Stimulated activated CD8-positive, alpha-beta memory T cell treated with anti-CD3 and anti-CD28 coated beads, Interleukin-4, amount 100 ng/mL, for 24 hours (primary cell): ENCODE results near the gene KLHDC4.
"Not testable (repeated sequence)": the region's sequence is repeated elsewhere in the genome, so short reads cannot be mapped to it uniquely, and the experiment has no call there.

ENCODE experiments used
- DNase-seq: peaks from one replicate; pipeline ENCODE4 v3.0.0-alpha.2; 2020; ENCODE audit warnings: low read depth

Gene KLHDC4

DNA sequence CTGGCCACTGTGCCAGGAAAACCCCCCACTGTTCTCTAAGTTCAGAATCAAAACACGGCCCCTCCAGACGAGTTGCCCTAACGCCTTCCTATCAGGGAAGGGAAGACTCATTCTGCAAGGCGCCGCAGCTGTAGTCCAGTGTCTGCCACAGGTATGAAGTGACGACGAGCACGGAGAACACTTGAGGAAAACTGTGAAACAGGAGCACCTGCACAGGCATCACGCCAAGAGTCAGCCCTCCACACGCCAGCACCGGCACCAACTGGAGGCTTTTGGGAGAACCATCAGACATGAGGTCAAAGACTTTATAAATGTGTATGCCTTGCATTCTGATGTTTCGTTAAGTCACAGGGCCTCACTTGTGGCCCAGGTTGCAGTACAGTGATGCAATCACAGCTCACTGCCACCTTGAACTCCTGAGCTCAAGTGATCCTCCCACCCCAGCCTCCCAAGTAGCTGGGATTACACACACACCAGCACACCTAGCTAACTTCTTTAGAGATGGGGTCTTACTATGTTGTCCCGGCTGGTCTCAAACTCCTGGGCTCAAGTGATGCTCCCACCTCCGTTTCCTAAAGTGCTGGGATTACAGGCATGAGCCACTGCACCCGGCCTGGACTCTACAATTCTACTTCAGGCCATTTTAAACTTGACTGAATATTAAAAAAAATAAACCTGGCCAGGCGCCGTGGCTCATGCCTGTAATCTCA, 22.9 kb downstream of the KLHDC4 start:
- no peak for DNase-seq

DNA sequence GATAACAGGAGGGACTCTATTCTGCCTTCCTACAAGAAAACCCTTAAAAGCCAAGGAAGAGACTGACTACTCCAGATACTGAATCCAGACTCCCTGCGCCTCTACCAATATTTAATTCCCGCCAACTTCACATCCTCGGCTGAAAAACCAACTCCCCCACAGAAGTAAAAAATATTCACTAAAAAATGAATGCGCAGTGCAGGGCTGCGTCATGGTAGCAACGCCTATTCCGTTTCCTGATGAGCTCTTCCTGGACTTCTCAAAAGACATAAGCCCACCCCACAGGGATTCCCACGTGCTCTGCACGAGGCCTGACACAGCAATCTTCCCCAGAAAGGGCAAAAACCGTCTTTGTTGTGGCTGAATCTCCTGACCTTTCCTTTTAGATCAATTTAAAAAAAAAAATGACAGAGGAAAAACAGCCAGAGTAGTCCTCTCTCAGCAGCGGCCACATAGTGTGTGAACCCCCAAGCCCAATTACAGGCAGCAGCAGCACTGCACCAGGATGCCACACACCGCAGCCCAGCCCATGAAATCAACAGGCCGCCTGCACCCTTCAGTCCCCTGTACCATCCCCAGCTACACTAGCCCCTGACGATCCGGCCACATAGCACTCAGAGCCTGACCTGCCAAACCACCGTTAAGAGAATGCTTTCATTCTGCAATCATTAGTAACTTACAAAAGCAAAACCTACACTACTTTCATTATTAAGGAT, 23.9 kb downstream of the KLHDC4 start:
- DNase-seq = no peak

DNA sequence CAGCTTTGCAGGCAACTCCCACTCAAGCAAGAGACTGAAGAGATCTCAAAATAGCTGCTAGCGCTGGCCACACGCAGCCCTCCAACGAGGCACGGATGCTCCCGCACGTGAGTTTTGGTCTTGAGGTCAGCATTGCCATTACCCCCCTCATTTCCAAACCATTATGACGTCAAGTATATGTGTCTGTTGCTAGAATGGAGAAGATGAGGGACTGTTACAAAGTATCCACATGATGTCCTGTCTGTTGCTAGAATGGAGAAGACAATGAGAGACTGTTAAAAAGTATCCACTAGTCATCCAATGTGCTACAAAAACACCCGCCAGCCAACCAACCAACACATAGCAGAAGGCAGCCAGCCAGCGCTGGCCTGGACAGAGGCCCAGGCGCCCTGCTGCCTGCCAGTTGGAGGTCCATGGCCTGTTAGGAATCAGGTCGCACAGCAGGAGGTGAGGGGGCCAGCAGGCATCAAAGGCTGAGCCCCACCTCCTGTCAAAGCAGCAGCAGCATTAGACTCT, 24.8 kb downstream of the KLHDC4 start:
- no peak for DNase-seq

DNA sequence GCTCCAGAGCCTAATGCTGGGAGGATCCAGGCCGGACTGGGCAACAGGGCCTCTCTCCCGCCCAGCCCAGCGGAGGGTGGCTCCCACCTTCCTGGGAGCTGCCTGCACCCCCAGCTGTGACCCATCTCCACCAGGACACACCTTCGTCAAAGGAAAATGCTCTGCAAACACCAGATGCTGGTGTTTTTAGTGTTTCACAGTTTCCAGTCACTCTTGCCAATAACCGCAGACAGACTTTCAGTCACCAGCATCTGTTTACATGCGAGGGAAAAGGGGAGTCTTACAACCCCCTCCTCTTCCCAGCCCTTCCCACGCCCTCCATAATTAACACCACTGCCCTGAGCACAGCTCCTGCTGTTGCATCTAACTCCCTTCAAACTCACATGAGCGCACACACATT, 25.3 kb downstream of the KLHDC4 start:
- no peak for DNase-seq

DNA sequence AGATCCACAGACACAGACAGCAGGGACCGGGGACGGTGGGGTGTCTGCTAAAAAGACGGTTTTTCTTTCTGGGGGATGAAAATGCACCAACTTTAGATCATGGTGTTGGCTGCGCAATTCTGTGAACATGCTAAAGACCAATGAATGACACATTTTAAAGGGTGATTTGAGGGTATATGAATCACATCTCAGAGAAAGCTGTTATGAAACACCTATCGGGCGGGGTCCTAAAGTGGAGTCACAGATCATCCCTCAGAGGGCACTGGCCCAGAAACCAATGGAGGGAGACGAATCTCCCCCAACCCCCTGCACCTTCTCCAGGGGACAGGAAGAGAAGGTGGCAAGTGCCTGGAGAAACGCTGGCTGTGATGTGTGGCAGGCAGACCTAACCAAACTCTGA, 26.0 kb downstream of the KLHDC4 start:
- no peak for DNase-seq

DNA sequence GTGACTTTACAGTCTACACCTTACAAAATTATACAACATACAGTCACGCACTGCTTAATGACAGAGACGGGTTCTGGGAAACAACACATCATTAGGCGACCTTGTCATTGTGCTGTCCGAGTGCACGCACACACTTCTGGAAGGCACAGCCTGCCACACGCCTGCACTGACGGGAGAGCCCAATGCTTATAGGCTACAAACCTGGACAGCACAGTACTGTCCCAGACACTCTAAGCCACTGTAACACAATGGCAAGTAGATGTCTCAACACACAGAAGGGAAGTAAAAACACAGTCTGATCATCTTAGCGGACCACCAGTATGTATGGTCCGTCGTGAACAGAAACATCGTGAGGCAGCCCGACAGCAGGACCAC, 29.8 kb downstream of the KLHDC4 start:
- DNase-seq = no peak

DNA sequence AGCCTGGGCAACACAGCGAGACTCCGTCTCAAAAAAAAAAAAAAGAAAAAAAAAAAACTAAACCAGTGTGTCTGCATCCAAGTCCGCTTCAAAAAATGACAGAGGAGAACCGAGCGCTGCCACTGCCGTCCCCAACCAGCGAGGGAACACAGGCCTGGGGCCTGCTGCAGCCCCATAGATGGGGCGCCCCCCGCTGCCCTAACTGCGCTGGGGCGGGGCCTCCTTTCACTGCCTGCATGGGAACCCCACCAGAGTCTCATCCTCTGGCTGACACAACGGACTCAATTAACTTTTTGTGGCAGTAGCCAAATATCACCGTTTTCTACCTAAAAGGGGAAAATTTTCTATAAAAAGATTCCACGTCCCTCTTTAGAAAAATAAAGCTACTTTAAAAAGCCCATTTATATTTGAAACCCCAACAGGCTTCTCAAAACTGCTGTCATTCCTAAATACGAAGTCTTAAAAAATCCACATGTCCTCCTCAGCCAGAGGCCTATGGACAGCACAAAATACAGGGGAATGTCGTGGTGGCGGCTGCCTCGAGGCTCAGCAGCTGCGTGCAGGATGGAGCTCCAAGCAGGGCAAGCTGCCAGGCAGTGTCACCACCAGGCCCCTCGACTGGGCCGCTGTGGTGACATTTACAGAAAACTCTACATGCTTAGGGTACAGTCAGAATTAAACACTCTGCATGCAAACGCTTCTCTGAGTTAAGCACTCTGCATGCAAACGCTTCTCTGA, 30.3 kb downstream of the KLHDC4 start:
- DNase-seq = no peak

DNA sequence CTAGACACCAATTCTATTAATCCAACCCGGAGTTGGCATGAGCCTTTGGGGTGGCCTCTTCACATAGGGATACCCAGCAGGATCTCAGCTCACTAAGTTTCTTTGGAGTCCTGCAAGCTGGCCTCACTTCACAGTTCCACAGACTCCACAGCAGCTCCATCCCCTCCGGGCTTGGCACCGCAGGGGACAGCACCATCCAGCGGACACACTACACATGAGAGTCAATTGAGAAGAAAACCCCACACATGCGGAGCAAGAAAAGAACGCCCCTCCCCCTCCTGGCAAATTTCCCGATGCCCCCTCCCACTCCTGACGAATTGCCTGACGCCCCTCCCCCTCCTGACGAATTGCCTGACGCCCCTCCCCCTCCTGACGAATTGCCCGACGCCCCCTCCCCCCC, 31.1 kb downstream of the KLHDC4 start:
- no peak for DNase-seq

DNA sequence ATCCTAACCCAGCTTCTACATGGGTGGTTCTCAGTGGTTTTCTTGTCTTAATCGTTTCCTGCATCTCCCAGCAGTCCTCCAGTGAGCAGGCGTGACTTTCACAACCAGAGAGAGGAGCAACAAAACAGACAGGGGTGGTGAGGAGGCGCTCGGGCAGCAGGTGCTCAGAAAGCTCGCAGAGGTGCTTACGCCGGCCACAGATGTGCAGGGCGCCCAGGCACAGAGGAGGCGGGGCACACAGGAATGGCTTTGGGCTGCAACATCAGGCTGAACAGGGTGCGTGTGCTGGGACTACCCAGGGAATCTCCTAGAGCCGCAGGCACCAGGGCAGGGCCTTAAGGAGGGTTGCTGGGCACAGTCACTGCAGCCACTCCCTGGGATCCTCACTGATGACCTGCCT, 32.6 kb downstream of the KLHDC4 start:
- DNase-seq = no peak

DNA sequence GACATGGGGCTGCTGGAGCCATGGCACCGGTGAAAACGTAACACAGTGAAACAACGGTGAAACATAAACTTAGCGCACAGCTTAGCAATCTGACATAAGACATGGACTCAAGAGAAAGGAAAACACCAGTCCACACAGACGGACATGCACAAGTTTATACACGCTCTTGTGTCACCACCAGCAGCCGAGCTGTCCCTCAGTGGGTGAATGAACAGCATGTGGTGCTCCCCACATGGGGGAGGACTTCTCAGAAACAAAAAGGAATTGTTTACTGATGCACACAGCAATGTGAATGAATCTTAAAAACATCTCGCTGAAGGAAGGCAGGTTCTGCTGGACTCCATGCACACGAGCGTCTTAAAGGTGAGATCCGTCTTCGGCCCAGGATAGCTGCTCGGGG, 34.2 kb downstream of the KLHDC4 start:
- DNase-seq = no peak

DNA sequence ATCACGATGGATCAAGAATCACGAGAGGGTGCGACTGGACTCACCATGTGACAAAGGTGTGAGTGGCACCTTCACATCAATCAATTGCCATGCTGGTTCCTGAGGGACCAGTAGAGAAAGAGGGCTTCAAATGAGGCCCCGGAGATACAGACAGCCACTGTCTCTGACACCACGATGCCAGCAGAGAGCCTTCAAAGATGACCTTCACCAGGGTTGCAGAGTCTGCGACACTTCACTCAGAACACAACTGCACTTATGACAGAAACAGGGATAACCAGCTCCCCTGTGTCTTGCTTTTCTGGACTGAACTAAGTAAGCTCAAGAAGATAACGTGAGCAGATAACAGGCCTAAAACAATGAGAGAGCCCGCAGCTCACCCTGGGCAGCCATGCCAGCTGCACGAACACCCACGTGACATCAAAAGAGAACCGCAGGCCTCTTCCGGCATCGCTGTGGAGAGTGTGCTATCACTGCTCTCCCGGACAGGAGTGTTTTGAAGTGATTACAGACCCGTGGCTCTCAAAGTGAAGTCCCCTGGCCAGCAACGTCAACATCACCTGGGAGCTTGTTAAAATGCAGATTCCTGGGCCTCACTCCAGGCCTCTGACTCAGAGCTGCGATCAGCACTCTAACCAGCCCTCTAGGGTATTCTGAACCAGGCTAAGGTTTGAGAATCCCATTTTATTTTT, 36.4 kb downstream of the KLHDC4 start:
- DNase-seq = no peak

DNA sequence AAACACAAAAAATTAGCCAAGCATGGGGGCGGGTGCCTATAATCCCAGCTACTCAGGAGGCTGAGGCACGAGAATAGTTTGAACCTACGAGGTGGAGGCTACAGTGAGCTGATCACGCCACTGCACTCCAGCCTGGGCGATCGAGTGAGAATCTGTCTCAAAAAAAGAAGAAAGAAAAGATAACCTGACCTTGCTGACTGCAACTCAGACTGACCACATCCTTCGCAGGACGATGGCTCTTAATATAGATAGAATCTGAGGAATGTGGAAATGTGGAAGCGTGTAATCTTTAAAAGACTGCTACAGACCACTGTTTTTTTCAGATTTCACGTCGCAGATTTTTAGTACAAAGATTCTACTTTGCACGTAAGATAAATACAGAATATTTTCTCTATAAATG, 37.8 kb downstream of the KLHDC4 start:
- no peak for DNase-seq

DNA sequence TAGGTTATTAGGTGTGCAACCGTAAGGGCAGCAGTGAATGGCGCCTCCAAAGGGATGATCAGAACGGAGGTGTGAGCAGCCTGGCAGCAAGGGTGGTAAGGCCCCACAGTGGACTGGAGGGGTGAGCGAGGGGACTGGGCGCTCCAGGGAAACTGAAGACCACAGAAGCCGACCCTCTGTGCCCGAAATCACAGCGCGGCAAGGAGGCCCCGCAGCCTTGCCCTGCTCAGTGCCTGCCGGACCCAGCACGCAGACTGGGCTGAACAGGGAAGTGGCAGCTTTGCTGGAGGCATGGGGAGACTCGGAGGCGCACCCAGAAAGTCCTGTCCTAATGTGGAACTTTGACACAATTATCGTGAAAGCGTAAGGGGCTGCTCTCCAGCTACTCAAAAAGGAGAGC, 38.4 kb downstream of the KLHDC4 start:
- DNase-seq = no peak

DNA sequence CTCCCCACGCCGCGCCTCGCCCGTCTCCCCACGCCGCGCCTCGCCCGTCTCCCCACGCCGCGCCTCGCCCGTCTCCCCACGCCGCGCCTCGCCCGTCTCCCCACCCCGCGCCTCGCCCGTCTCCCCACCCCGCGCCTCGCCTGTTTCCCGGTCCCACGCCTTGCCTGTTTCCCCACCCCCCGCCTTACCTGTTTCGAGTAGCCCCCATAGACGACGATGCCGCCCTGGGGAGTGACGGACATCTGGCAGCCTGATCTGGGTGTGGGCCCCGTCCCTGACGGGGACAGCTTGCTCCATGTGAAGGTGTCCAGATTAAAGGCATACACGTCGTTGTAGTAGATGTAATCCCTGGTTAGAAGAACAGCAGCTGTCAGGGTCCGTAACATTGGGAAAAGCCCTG, 39.2 kb downstream of the KLHDC4 start:
- DNase-seq = not testable (repeated sequence)

DNA sequence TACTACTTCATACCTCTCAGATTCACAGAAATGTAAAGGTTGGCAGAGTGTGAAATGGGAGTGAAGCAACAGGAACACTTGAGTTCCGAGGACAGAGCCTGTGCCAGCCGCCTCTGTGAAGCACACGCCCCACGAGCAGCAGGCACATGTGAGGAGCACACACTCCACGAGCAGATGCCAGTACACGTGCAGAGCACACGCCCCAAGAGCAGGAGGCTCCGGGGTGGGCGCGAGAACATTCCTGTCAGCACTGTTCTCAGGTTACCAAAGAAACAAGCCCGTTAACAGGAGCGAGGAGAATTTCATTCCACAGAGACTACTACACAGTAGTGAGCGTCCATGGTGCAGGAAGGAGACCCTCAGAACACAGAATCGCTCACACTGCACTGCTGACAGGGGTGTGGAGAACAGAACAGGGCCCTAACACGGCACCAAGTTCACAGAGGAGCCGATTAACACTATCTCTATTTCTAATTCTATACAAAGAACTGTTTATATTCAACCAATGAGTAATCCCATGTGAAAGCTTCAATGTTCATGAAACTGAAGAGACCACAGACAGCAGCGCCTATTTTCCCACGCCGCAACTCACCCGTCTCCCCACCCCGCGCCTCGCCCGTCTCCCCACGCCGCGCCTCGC, 40.1 kb downstream of the KLHDC4 start:
- no peak for DNase-seq

DNA sequence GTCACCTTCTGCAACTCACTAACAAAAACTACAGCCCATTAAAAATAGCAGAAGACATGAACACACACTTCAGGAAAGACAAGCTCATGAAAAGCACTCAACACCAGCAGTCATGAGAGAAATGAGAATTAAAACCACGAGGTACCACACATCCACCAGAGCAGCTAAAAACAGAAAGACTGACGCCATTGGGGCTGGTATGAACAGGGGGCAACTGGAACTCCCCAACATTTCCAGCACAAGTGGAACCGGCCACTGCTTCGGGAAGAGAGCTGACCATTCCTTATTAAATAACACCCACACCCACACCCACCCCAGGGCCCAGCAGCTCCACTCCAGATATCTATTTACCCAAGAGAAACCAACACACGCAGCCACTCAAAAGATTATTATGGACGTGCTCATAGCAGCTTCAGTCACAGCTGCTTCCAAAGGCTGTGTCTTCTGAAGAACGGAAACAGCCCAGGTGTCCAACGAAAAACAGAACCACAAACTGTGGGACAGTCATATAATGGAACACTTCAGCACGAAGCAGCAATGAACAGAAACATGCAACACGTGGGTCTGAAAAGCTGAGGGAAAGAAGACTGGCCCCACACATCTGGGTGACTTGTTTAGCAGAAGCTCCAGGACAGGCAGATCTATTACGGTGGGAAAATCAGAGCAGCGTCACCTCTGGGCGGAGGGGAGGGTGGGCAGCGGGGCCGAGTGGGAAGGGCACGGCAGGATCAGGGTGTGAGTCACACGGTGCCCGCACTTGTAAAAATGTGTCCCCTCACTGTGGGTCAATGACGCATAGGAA, 41.1 kb downstream of the KLHDC4 start:
- DNase-seq = peak; percentile 36

DNA sequence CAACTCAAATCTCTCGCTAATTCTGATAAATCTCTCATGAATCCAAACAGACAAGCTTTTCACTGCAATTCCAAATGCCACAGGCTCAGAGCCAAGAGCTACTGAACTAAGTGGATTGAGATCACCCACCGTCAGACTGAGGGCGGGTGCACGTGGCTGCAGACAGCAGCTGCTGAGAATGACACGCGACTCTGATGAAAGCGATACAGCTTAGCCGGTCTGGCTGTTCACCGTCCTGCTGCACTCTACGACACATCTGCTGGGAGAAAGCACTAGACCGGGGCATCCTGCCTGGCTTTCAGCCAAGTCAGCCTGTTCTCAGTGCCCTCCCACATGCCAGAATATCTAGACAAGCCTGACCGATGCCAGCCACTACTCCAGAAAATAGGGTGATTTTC, 42.6 kb downstream of the KLHDC4 start:
- no peak for DNase-seq

DNA sequence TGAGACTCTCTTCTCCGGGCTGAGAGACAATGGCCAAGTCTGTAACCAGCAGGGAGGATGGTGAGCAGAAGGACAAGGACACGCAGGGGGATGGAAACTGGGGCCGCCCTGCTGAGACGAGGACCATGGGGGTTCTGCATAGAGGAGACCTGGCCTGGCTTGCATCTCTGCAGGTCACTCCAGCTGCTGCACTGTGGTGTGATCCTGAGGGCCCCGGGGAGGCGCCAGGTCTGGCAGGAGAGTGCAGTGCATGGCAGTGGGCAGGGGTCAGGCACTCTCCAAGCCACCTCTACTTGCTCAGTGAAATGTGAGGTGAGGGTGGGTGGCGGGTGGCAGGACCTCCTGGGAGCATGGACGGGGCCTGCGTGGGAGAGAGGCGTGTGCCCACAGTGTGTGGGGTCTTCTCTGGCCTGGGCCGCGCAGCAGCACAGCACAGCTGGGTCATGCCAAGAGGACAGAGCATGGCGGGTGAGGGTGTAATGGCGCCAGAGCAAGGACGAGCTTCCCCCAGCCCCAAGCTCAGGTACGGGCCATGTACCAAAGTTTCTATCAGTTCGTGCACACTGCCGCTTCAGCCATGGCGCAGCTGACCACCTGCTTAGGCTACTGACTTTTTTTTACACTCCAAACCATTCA, 43.1 kb downstream of the KLHDC4 start:
- no peak for DNase-seq

DNA sequence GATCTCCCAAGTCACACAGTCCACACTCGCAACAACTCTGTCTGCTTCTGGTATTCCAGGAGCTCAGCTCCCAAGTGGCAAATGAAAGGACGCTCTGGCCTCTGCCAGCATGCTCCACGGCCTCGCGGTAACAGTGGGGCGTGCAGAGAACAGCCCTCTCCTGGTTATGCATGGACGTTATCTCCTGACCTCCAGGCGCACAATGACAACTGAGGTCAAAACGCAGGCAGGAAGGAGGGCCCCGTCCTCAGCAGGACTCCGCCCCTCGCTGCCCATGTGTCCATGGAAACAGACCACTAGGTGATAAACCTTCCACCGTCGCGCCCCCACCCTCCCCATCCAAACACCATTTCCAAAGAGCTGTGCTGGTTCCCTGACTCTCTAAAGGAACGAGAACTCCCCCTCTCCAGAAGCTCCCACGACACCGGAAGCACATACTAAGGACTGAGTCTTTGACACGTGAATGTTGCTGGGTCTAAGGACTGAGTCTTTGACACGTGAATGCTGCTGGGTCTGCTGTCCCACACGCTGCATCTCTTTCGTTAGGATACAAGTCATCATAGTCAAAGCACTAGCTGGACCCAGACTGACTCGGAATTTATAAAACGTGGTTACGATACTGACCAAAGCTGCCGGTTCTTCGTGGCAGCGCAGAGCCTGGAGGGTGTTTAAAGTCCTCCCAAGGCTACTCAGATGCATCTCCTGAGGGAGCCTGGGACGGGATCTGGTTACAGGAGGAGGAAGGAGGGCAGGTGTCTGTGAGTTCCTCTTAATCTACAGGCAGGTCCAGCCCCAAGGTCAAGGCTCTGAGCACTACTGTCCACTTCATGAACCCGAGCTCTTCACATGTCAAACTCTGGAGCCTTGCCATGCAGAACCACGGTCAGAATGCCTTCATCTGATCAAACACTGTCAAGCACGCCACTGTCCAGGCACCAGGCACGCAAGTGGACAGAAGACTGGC, 43.9 kb downstream of the KLHDC4 start:
- DNase-seq = no peak
